CD4-positive, alpha-beta T cell (primary cell): ENCODE data around the gene GDF9. TPM values are rescaled to one million over a fixed set of nuclear protein-coding genes. Genes with fewer than 3 reads are reported as not detected.

Experiments used
- ATAC-seq: fragments of 200-7000 bp; cut with Tn5 transposase; one replicate; pipeline ENCODE4 v1.10.0; 2022; ENCODE audit warnings: mild to moderate bottlenecking; ENCODE audit not compliant: poor library complexity
- CTCF ChIA-PET: fragments of 350-600 bp; sonication (Branson Sonifier 250); formaldehyde crosslinking; loops from one replicate; lab custom pipeline; 2021; ENCODE audit warnings: antibody characterized with exemption, inconsistent platforms; lab: Charles Lee
- POLR2A ChIA-PET: fragments of 350-600 bp; sonication (Branson Sonifier 250); formaldehyde crosslinking; loops from one replicate; lab custom pipeline; 2021; ENCODE audit warnings: antibody characterized with exemption, inconsistent platforms; lab: Charles Lee
- DNase-seq, 14 experiments: peaks; one replicate each; pipeline ENCODE4 v3.0.0-alpha.2; 2013 to 2020; ENCODE audit warnings: mixed read lengths in 2 of 14
- H3K27ac ChIP-seq, 2 donors: one replicate each; pipeline versions ENCODE4 v1.5.1 to v1.7.0; 2013; ENCODE audit warnings: low read length in 2 of 2, low read depth in 1 of 2, mild to moderate bottlenecking in 1 of 2
- H3K27me3 ChIP-seq, 2 experiments: 1 replicate in 1 of 2; 2 replicates in 1 of 2; pipeline versions ENCODE4 v1.6.1 to v1.7.0; 2013; ENCODE audit warnings: low read length in 2 of 2, control low read depth in 1 of 2, mild to moderate bottlenecking in 1 of 2, moderate library complexity in 1 of 2; ENCODE audit not compliant: insufficient read depth in 2 of 2, control insufficient read depth in 1 of 2
- H3K36me3 ChIP-seq: one replicate; pipeline ENCODE4 v1.6.1; 2013; ENCODE audit warnings: low read length, control low read depth; ENCODE audit not compliant: insufficient read depth
- H3K4me1 ChIP-seq: one replicate; pipeline ENCODE4 v1.6.1; 2013; ENCODE audit warnings: low read length, control low read depth; ENCODE audit not compliant: insufficient read depth
- H3K4me3 ChIP-seq: one replicate; pipeline ENCODE4 v1.5.1; 2013; ENCODE audit warnings: mild to moderate bottlenecking, low read length, moderate library complexity
- H3K9me3 ChIP-seq, 2 experiments: 1 replicate in 1 of 2; 2 replicates in 1 of 2; pipeline versions ENCODE4 v1.6.1 to v1.7.0; 2013; ENCODE audit warnings: low read length in 2 of 2, mild to moderate bottlenecking in 2 of 2, control low read depth in 1 of 2, moderate library complexity in 1 of 2; ENCODE audit not compliant: control insufficient read depth in 1 of 2, insufficient read depth in 1 of 2
- H3K27ac Mint-ChIP-seq: one replicate; pipeline ENCODE4 v1.8.0; 2020; ENCODE audit warnings: mixed read lengths
- H3K27me3 Mint-ChIP-seq: one replicate; pipeline ENCODE4 v1.8.0; 2021; ENCODE audit warnings: mixed read lengths
- H3K36me3 Mint-ChIP-seq: one replicate; pipeline ENCODE4 v1.8.0; 2021; ENCODE audit warnings: low read depth, mixed read lengths
- H3K4me1 Mint-ChIP-seq: one replicate; pipeline ENCODE4 v1.8.0; 2021; ENCODE audit warnings: low read depth, mixed read lengths
- H3K4me3 Mint-ChIP-seq: one replicate; pipeline ENCODE4 v1.8.0; 2020; ENCODE audit warnings: mild to moderate bottlenecking, mixed read lengths
- H3K9me3 Mint-ChIP-seq: one replicate; pipeline ENCODE4 v1.8.0; 2020; ENCODE audit warnings: mixed read lengths
- intact Hi-C, 2 experiments: fragments of 100-400 bp; cut with DNase I in 1 of 2; cut with micrococcal nuclease in 1 of 2; formaldehyde crosslinking; loops; one replicate each; pipeline versions ENCODE4 v1.15.1 to v1.9.0; 2023 to 2025; cut with DNase I, micrococcal nuclease
- total RNA-seq, 174 experiments: library from RNA in 2 of 174; stranded (reverse) in 2 of 174; gene quantifications; one replicate each; pipeline ENCODE4 v1.2.3 and lab custom pipeline; 2021 to 2026
- TF ChIP-seq, protein P1 (sequence below): fragments of 200-600 bp; IDR thresholded peaks from one replicate; pipeline ENCODE4 v1.8.0; 2022; ENCODE audit warnings: antibody characterized with exemption, mild to moderate bottlenecking

The GDF9 gene
- total RNA-seq, 2 experiments from 2014 or later = 0.91 to 1.6 TPM

DNA sequence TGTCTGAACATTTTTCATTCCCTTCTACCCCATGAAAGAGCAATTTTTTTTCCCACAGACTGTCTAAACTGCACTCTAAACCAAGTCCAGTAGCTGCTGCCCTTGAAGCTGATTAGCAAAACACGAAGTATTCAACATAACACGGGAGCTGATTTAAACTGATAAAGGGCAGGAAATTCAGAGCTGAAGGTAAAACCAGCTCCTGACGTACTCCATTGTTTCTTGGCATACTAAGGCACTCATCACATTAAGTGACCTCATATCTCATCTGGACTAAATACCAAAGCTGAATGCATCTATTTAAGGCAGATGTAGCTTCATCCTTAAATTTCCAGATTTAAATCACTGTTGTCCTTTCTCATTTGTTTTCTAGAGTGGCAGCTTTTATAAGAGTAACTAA, 12.0 kb downstream of the GDF9 start:
- no peak for DNase-seq
- Histone ChIP-seq H3K9me3 (no peaks in the 10 kb centered on the region), H3K36me3 (no peaks in the 10 kb centered on the region), H3K27ac (no peak overlapping the region), H3K4me3 (no peak overlapping the region), H3K4me1 (no peaks in the 10 kb centered on the region), H3K27me3 (no peaks in the 10 kb centered on the region)
- POLR2A ChIA-PET = no interaction called here
- peaks cover 9% of the 10 kb centered on the region for H3K27me3 Mint-ChIP-seq
- H3K36me3 Mint-ChIP-seq = no peaks in the 10 kb centered on the region
- no peak overlapping the region for H3K4me3 Mint-ChIP-seq
- no peaks in the 10 kb centered on the region for H3K4me1 Mint-ChIP-seq
- no peak overlapping the region for H3K27ac Mint-ChIP-seq
- no peaks in the 10 kb centered on the region for H3K9me3 Mint-ChIP-seq
- TF ChIP-seq, protein P1, sequence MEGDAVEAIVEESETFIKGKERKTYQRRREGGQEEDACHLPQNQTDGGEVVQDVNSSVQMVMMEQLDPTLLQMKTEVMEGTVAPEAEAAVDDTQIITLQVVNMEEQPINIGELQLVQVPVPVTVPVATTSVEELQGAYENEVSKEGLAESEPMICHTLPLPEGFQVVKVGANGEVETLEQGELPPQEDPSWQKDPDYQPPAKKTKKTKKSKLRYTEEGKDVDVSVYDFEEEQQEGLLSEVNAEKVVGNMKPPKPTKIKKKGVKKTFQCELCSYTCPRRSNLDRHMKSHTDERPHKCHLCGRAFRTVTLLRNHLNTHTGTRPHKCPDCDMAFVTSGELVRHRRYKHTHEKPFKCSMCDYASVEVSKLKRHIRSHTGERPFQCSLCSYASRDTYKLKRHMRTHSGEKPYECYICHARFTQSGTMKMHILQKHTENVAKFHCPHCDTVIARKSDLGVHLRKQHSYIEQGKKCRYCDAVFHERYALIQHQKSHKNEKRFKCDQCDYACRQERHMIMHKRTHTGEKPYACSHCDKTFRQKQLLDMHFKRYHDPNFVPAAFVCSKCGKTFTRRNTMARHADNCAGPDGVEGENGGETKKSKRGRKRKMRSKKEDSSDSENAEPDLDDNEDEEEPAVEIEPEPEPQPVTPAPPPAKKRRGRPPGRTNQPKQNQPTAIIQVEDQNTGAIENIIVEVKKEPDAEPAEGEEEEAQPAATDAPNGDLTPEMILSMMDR = no peak
- intact Hi-C loops = no loop called here
- ATAC-seq = no peak
- CTCF ChIA-PET = interaction anchor here (1.4 kb wide), 1 partner anchor 9 kb away, joined by 4 read pairs; no protein-coding TSS in a partner anchor

DNA sequence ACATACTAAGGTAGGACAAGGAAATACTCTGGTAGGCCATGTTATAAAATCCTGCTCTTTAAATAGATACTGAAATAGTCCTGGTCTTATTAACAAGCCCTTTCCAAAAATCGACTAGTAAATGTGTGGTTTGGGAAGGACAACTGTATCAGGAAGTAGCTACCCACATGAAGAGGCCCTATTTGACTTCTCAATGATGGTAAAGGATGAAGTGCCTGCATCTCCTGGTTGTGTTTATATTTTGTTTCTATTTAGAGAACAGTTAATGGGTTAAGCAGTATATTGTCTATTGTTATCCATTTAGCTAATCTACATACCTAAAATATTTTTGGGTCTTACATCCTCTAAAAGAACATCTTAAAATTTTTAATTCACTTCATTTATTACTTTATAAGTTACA, 12.5 kb downstream of the GDF9 start:
- Histone ChIP-seq H3K27ac (no peak overlapping the region), H3K27me3 (no peaks in the 10 kb centered on the region), H3K36me3 (no peaks in the 10 kb centered on the region), H3K9me3 (no peaks in the 10 kb centered on the region), H3K4me3 (no peak overlapping the region), H3K4me1 (no peaks in the 10 kb centered on the region)
- DNase-seq (no peak), ATAC-seq (no peak)
- Mint-ChIP-seq H3K4me1 (no peaks in the 10 kb centered on the region), H3K4me3 (no peak overlapping the region), H3K36me3 (no peaks in the 10 kb centered on the region), H3K27me3 (peaks cover 9% of the 10 kb centered on the region), H3K9me3 (no peaks in the 10 kb centered on the region), H3K27ac (no peak overlapping the region)
- CTCF ChIA-PET = interaction anchor here (1.1 to 1.4 kb wide), 2 partner anchors 9 to 34 kb away, joined by 3 to 4 read pairs; no protein-coding TSS in a partner anchor
- POLR2A ChIA-PET = no interaction called here
- intact Hi-C loops = no loop called here
- TF ChIP-seq, protein P1 = no peak

DNA sequence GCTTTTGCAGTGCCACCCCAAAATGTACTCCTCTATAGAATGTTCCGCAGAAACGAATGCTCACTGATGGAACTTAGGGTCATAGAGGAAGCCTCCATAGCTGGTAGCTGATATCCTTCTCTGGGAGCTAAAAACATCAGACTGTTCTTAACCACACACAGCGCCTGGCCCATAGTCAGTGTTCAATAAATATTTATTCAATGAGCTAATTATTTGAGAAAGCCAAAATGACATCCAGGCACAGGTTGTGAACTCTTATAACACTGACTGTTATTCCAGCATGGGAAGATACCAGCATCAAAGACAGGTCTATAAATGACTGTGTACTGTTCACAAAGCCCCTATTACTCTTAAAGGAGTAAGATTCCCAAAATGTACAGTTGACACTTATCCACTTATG, 12.9 kb downstream of the GDF9 start:
- TF ChIP-seq, protein P1 = no peak
- Histone ChIP-seq H3K9me3 (no peaks in the 10 kb centered on the region), H3K27ac (no peak overlapping the region), H3K4me1 (no peaks in the 10 kb centered on the region), H3K36me3 (no peaks in the 10 kb centered on the region), H3K4me3 (no peak overlapping the region), H3K27me3 (no peaks in the 10 kb centered on the region)
- Mint-ChIP-seq H3K27ac (no peak overlapping the region), H3K36me3 (no peaks in the 10 kb centered on the region), H3K9me3 (no peaks in the 10 kb centered on the region), H3K4me1 (no peaks in the 10 kb centered on the region), H3K27me3 (peaks cover 9% of the 10 kb centered on the region), H3K4me3 (no peak overlapping the region)
- intact Hi-C loops = no loop called here
- CTCF ChIA-PET = interaction anchor here (1.1 to 1.4 kb wide), 2 partner anchors 8 to 34 kb away, joined by 3 to 4 read pairs; no protein-coding TSS in a partner anchor
- POLR2A ChIA-PET = no interaction called here
- ATAC-seq = no peak
- no peak for DNase-seq
